ENCODE measurements around the gene ZBTB16. TPM values are rescaled to one million over a fixed set of nuclear protein-coding genes. Genes with fewer than 3 reads are reported as not detected.
A peak's percentile ranks its signal among the peaks of the same experiment; 100 is the strongest.
"Not testable (repeated sequence)": the region's sequence is repeated elsewhere in the genome, so short reads cannot be mapped to it uniquely, and the experiment has no call there.

The ZBTB16 gene
- total and polyA plus RNA-seq, 12 donors = 18.3 to 108 (median 54.6) TPM

DNA sequence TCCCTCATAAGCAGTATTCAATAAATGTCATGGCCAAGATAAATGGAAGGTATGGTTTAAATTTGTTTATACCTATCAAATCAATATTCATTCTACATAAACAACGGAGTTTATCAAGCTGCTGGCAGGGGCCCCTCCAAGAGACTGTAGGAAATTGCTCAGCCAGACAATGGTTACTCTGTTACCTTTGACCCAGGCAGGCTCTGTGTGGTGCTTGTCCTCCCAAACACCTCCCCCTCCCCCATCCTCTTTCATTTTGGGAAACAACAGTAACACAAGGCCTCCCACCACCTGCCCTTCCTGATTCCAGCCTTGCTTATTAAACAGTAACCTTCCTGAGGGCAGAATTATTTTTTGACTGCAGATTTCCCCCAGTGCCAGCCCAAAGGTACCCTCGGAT is 10.5 kb upstream of the ZBTB16 start:
- ATAC-seq = no peak
- no peak overlapping the region for H3K27ac ChIP-seq
- TF ChIP-seq CTCF (IDR thresholded peaks at IDR 0.05) = no peak
- no peaks in the 10 kb centered on the region for H3K27me3 ChIP-seq
- no peak for DNase-seq
- H3K36me3 ChIP-seq = no peaks in the 10 kb centered on the region
- intact Hi-C loops (cut with DNase I) = loop anchor here in 1 of 10 donors (2.0 kb wide), 1 partner anchor 26 kb away; no protein-coding TSS in a partner anchor
- no peak overlapping the region for H3K4me3 ChIP-seq
- 72 to 73% methylated on average over 2 of the region's 2 CpGs for WGBS, 2 donors
- peaks cover 0 to 4% (median 0%) of the 10 kb centered on the region in 11 donors for H3K9me3 ChIP-seq
- peaks cover 0 to 20% (median 9%) of the 10 kb centered on the region in 9 donors for H3K4me1 ChIP-seq

- DNase-seq, H3K27me3 ChIP-seq, H3K36me3 ChIP-seq, H3K4me3 ChIP-seq, H3K27ac ChIP-seq, ATAC-seq, H3K9me3 ChIP-seq: not testable (repeated sequence)
- intact Hi-C loops (cut with DNase I) = loop anchor here in 1 of 10 donors (2.0 kb wide), 1 partner anchor 27 kb away; no protein-coding TSS in a partner anchor
- WGBS, 2 donors = 96 to 98% methylated on average over 9 of the region's 9 CpGs
- H3K4me1 ChIP-seq = peaks cover 0 to 15% (median 2%) of the 10 kb centered on the region in 9 donors
Measured at GRCh38 chr11:114049766-114050165, 9.7 kb upstream of the ZBTB16 start.

- TF ChIP-seq CTCF (IDR thresholded peaks at IDR 0.05) = no peak
- Histone ChIP-seq H3K27ac (no peak overlapping the region), H3K9me3 (no peaks in the 10 kb centered on the region), H3K36me3 (no peaks in the 10 kb centered on the region), H3K4me1 (peaks cover 0 to 15% (median 0%) of the 10 kb centered on the region in 9 donors), H3K27me3 (no peaks in the 10 kb centered on the region), H3K4me3 (no peak overlapping the region)
- 94 to 95% methylated on average over 15 of the region's 15 CpGs for WGBS, 2 donors
- ATAC-seq (no peak), DNase-seq (no peak)
- intact Hi-C loops (cut with DNase I) = no loop called here
Measured at GRCh38 chr11:114050258-114050927, 9.1 kb upstream of the ZBTB16 start.

GRCh38 chr11:114051558-114051957 is 8.0 kb upstream of the ZBTB16 start:
- Histone ChIP-seq H3K4me3 (no peak overlapping the region), H3K9me3 (no peaks in the 10 kb centered on the region), H3K36me3 (no peaks in the 10 kb centered on the region), H3K27me3 (no peaks in the 10 kb centered on the region), H3K4me1 (peaks cover 0 to 19% (median 0%) of the 10 kb centered on the region in 9 donors), H3K27ac (no peak overlapping the region)
- WGBS, 2 donors = 80 to 89% methylated on average over 4 of the region's 4 CpGs
- no peak for TF ChIP-seq CTCF (IDR thresholded peaks at IDR 0.05)
- DNase-seq (no peak), ATAC-seq (no peak)
- intact Hi-C loops (cut with DNase I) = no loop called here

GRCh38 chr11:114052160-114052559 is 7.4 kb upstream of the ZBTB16 start:
- ATAC-seq = peak in 1 of 8 donors; percentile 38
- 81 to 84% methylated on average over 5 of the region's 5 CpGs for WGBS, 2 donors
- Histone ChIP-seq H3K36me3 (no peaks in the 10 kb centered on the region), H3K4me1 (peaks cover 0 to 25% (median 5%) of the 10 kb centered on the region in 9 donors), H3K9me3 (no peaks in the 10 kb centered on the region), H3K4me3 (no peak overlapping the region), H3K27me3 (peaks cover 0 to 5% (median 0%) of the 10 kb centered on the region in 7 donors), H3K27ac (no peak overlapping the region)
- no peak for TF ChIP-seq CTCF (IDR thresholded peaks at IDR 0.05)
- DNase-seq = no peak
- intact Hi-C loops (cut with DNase I) = loop anchor here in 1 of 10 donors (2.0 kb wide), 1 partner anchor 15 kb away; no protein-coding TSS in a partner anchor

Data from heart right ventricle (tissue), 16 donors.